T-helper 2 cell treated with Interferon-gamma antibody and Interleukin-4, amounts not matched to agents 5 μg/mL and 100 μg/mL, for 36 hours (primary cell): ENCODE data around the gene NUDC.
"Not testable (repeated sequence)": the region's sequence is repeated elsewhere in the genome, so short reads cannot be mapped to it uniquely, and the experiment has no call there.

Experiments used
- DNase-seq: peaks from one replicate; pipeline ENCODE4 v3.0.0; 2021; ENCODE audit warnings: low spot score
- H3K27ac Mint-ChIP-seq: one replicate; pipeline ENCODE4 v1.8.0; 2021; ENCODE audit warnings: mild to moderate bottlenecking, mixed read lengths
- H3K27me3 Mint-ChIP-seq: one replicate; pipeline ENCODE4 v1.8.0; 2021; ENCODE audit warnings: low read depth, mixed read lengths
- H3K36me3 Mint-ChIP-seq: one replicate; pipeline ENCODE4 v1.8.0; 2021; ENCODE audit warnings: low read depth, mixed read lengths
- H3K4me1 Mint-ChIP-seq: one replicate; pipeline ENCODE4 v1.8.0; 2021; ENCODE audit warnings: low read depth, mixed read lengths
- H3K4me3 Mint-ChIP-seq: one replicate; pipeline ENCODE4 v1.8.0; 2022; ENCODE audit warnings: mild to moderate bottlenecking, moderate library complexity, mixed read lengths
- H3K9me3 Mint-ChIP-seq: one replicate; pipeline ENCODE4 v1.8.0; 2021; ENCODE audit warnings: mixed read lengths

NUDC gene

GRCh38 chr1:26922901-26923300 is 1.4 kb downstream of the NUDC start:
- Mint-ChIP-seq H3K4me1 (peaks cover 34% of the 10 kb centered on the region), H3K4me3 (peak overlapping the region; percentile 94), H3K36me3 (peaks cover 27% of the 10 kb centered on the region), H3K27me3 (no peaks in the 10 kb centered on the region), H3K9me3 (no peaks in the 10 kb centered on the region), H3K27ac (peak overlapping the region; percentile 96)
- DNase-seq = no peak

- Mint-ChIP-seq H3K9me3 (no peaks in the 10 kb centered on the region), H3K27ac (no peak overlapping the region), H3K27me3 (no peaks in the 10 kb centered on the region), H3K4me1 (peaks cover 34% of the 10 kb centered on the region), H3K36me3 (peaks cover 35% of the 10 kb centered on the region), H3K4me3 (peak overlapping the region; percentile 94)
- no peak for DNase-seq
Measured at GRCh38 chr1:26923711-26924110, 2.2 kb downstream of the NUDC start.

GRCh38 chr1:26932531-26932930 is 11.0 kb downstream of the NUDC start:
- DNase-seq = no peak
- H3K27me3 Mint-ChIP-seq = no peaks in the 10 kb centered on the region
- no peak overlapping the region for H3K27ac Mint-ChIP-seq
- no peak overlapping the region for H3K4me3 Mint-ChIP-seq
- no peaks in the 10 kb centered on the region for H3K9me3 Mint-ChIP-seq
- peaks cover 2% of the 10 kb centered on the region for H3K4me1 Mint-ChIP-seq
- peaks cover 32% of the 10 kb centered on the region for H3K36me3 Mint-ChIP-seq

- DNase-seq = no peak
- no peaks in the 10 kb centered on the region for H3K9me3 Mint-ChIP-seq
- H3K36me3 Mint-ChIP-seq = peaks cover 17% of the 10 kb centered on the region
- no peak overlapping the region for H3K4me3 Mint-ChIP-seq
- no peaks in the 10 kb centered on the region for H3K27me3 Mint-ChIP-seq
- no peak overlapping the region for H3K27ac Mint-ChIP-seq
- H3K4me1 Mint-ChIP-seq = peaks cover 2% of the 10 kb centered on the region
Measured at GRCh38 chr1:26936823-26937222, 15.3 kb downstream of the NUDC start.

- no peak for DNase-seq
- Mint-ChIP-seq H3K36me3 (peaks cover 22% of the 10 kb centered on the region), H3K4me1 (peaks cover 1% of the 10 kb centered on the region), H3K27ac (no peak overlapping the region), H3K4me3 (no peak overlapping the region), H3K27me3 (no peaks in the 10 kb centered on the region), H3K9me3 (no peaks in the 10 kb centered on the region)
Measured at GRCh38 chr1:26938004-26938658, 16.6 kb downstream of the NUDC start.

GRCh38 chr1:26938659-26939025 is 17.1 kb downstream of the NUDC start:
- Mint-ChIP-seq H3K4me1 (no peaks in the 10 kb centered on the region), H3K4me3 (no peak overlapping the region), H3K9me3 (no peaks in the 10 kb centered on the region), H3K27ac (no peak overlapping the region), H3K27me3 (no peaks in the 10 kb centered on the region), H3K36me3 (peaks cover 23% of the 10 kb centered on the region)
- no peak for DNase-seq

GRCh38 chr1:26941311-26941710 is 19.8 kb downstream of the NUDC start:
- no peaks in the 10 kb centered on the region for H3K27me3 Mint-ChIP-seq
- no peaks in the 10 kb centered on the region for H3K4me1 Mint-ChIP-seq
- no peak for DNase-seq
- H3K9me3 Mint-ChIP-seq = no peaks in the 10 kb centered on the region
- H3K27ac Mint-ChIP-seq = no peak overlapping the region
- H3K4me3 Mint-ChIP-seq = no peak overlapping the region
- H3K36me3 Mint-ChIP-seq = peaks cover 32% of the 10 kb centered on the region

GRCh38 chr1:26942656-26943055 is 21.1 kb downstream of the NUDC start:
- Mint-ChIP-seq H3K4me1 (no peaks in the 10 kb centered on the region), H3K27ac (no peak overlapping the region), H3K36me3 (peaks cover 37% of the 10 kb centered on the region), H3K27me3 (no peaks in the 10 kb centered on the region), H3K4me3 (no peak overlapping the region), H3K9me3 (no peaks in the 10 kb centered on the region)
- DNase-seq = no peak

GRCh38 chr1:26945138-26945537 is 23.6 kb downstream of the NUDC start:
- Mint-ChIP-seq H3K9me3 (no peaks in the 10 kb centered on the region), H3K4me3 (no peak overlapping the region), H3K36me3 (peaks cover 32% of the 10 kb centered on the region), H3K27me3 (no peaks in the 10 kb centered on the region), H3K4me1 (no peaks in the 10 kb centered on the region), H3K27ac (no peak overlapping the region)
- DNase-seq = no peak

- no peaks in the 10 kb centered on the region for H3K4me1 Mint-ChIP-seq
- H3K27ac Mint-ChIP-seq = no peak overlapping the region
- H3K36me3 Mint-ChIP-seq = peaks cover 32% of the 10 kb centered on the region
- no peaks in the 10 kb centered on the region for H3K9me3 Mint-ChIP-seq
- H3K27me3 Mint-ChIP-seq = no peaks in the 10 kb centered on the region
- H3K4me3 Mint-ChIP-seq = no peak overlapping the region
- DNase-seq = no peak
Measured at GRCh38 chr1:26945728-26946127, 24.2 kb downstream of the NUDC start.

GRCh38 chr1:26946270-26946669 is 24.7 kb downstream of the NUDC start:
- Mint-ChIP-seq H3K27ac (no peak overlapping the region), H3K9me3 (no peaks in the 10 kb centered on the region), H3K36me3 (peaks cover 32% of the 10 kb centered on the region), H3K27me3 (no peaks in the 10 kb centered on the region), H3K4me1 (no peaks in the 10 kb centered on the region), H3K4me3 (no peak overlapping the region)
- no peak for DNase-seq

GRCh38 chr1:26948725-26949057 is 27.1 kb downstream of the NUDC start:
- not testable (repeated sequence) for H3K4me3 Mint-ChIP-seq, DNase-seq, H3K4me1 Mint-ChIP-seq, H3K27ac Mint-ChIP-seq, H3K9me3 Mint-ChIP-seq, H3K27me3 Mint-ChIP-seq
- H3K36me3 Mint-ChIP-seq = peaks cover 19% of the 10 kb centered on the region

GRCh38 chr1:26949266-26949925 is 27.9 kb downstream of the NUDC start:
- no peak for DNase-seq
- Mint-ChIP-seq H3K4me3 (no peak overlapping the region), H3K27ac (no peak overlapping the region), H3K27me3 (peaks cover 2% of the 10 kb centered on the region), H3K9me3 (no peaks in the 10 kb centered on the region), H3K36me3 (peaks cover 19% of the 10 kb centered on the region), H3K4me1 (no peaks in the 10 kb centered on the region)

- Mint-ChIP-seq H3K4me1 (no peaks in the 10 kb centered on the region), H3K4me3 (no peak overlapping the region), H3K27me3 (peaks cover 2% of the 10 kb centered on the region), H3K27ac (no peak overlapping the region), H3K9me3 (no peaks in the 10 kb centered on the region), H3K36me3 (peaks cover 19% of the 10 kb centered on the region)
- DNase-seq = no peak
Measured at GRCh38 chr1:26949926-26950319, 28.4 kb downstream of the NUDC start.

- Mint-ChIP-seq H3K27ac (no peak overlapping the region), H3K36me3 (peaks cover 12% of the 10 kb centered on the region), H3K4me1 (no peaks in the 10 kb centered on the region), H3K9me3 (no peaks in the 10 kb centered on the region), H3K4me3 (no peak overlapping the region), H3K27me3 (peaks cover 5% of the 10 kb centered on the region)
- DNase-seq = no peak
Measured at GRCh38 chr1:26950602-26951001, 29.1 kb downstream of the NUDC start.
